Liver (tissue), 9 donors: ENCODE data around the gene CCT7. TPM values are rescaled to one million over a fixed set of nuclear protein-coding genes. Genes with fewer than 3 reads are reported as not detected.

ENCODE experiments used
- DNase-seq: peaks from one replicate; pipeline ENCODE4 v3.0.0-alpha.2; 2017; ENCODE audit warnings: low spot score
- H3K27ac ChIP-seq, 2 donors: one replicate each; pipeline ENCODE4 v1.7.0; 2013; ENCODE audit warnings: inconsistent platforms in 2 of 2, low read length in 2 of 2, control low read depth in 1 of 2, low read depth in 1 of 2, mild to moderate bottlenecking in 1 of 2
- H3K27me3 ChIP-seq, 4 donors: one replicate each; pipeline versions ENCODE4 v1.6.1 to v1.7.0; 2013; ENCODE audit warnings: low read length in 3 of 4, inconsistent platforms in 1 of 4, mild to moderate bottlenecking in 1 of 4, moderate library complexity in 1 of 4; ENCODE audit not compliant: control insufficient read depth in 4 of 4, insufficient read depth in 4 of 4
- H3K36me3 ChIP-seq, 4 donors: one replicate each; pipeline versions ENCODE4 v1.6.1 to v1.7.0; 2013; ENCODE audit warnings: low read length in 3 of 4, mild to moderate bottlenecking in 3 of 4, low read depth in 1 of 4, moderate library complexity in 1 of 4; ENCODE audit not compliant: control insufficient read depth in 4 of 4, insufficient read depth in 3 of 4
- H3K4me1 ChIP-seq, 4 donors: one replicate each; pipeline versions ENCODE4 v1.6.1 to v1.7.0; 2013; ENCODE audit warnings: low read length in 3 of 4, mild to moderate bottlenecking in 3 of 4, moderate library complexity in 1 of 4; ENCODE audit not compliant: control insufficient read depth in 4 of 4, insufficient read depth in 4 of 4
- H3K4me3 ChIP-seq, 3 donors: one replicate each; pipeline versions ENCODE4 v1.6.1 to v1.7.0; 2013; ENCODE audit warnings: low read length in 3 of 3, control low read depth in 1 of 3, low read depth in 1 of 3, mild to moderate bottlenecking in 1 of 3
- H3K9ac ChIP-seq, 2 donors: one replicate each; pipeline ENCODE4 v1.7.0; 2013; ENCODE audit warnings: low read length in 2 of 2, mild to moderate bottlenecking in 2 of 2, moderate library complexity in 2 of 2, control low read depth in 1 of 2, low read depth in 1 of 2
- H3K9me3 ChIP-seq, 4 donors: one replicate each; pipeline versions ENCODE4 v1.6.1 to v1.7.0; 2013; ENCODE audit warnings: low read length in 3 of 4; ENCODE audit not compliant: control insufficient read depth in 4 of 4
- CTCF ChIP-seq: fragments of 150-350 bp; IDR thresholded peaks from 2 replicates; pipeline ENCODE4 v1.5.1; 2017; ENCODE audit warnings: improper control_type of control experiment, low read depth, low read length; ENCODE audit not compliant: missing input control
- EGR1 ChIP-seq, 2 donors: IDR thresholded peaks; 2 replicates each; pipeline ENCODE4 v1.6.1; 2016 to 2018; ENCODE audit warnings: antibody characterized with exemption in 2 of 2, low read depth in 2 of 2
- FOXA1 ChIP-seq: IDR thresholded peaks from 2 replicates; pipeline ENCODE4 v1.6.1; 2016; ENCODE audit warnings: antibody characterized with exemption
- FOXA2 ChIP-seq: IDR thresholded peaks from 2 replicates; pipeline ENCODE4 v1.6.1; 2016; ENCODE audit warnings: antibody characterized with exemption
- GABPA ChIP-seq, 2 donors: IDR thresholded peaks in 1 of 2; conservative IDR thresholded peaks in 1 of 2; 2 replicates each; pipeline ENCODE4 v1.6.1; 2016; ENCODE audit warnings: antibody characterized with exemption in 2 of 2, mild to moderate bottlenecking in 1 of 2, moderate library complexity in 1 of 2
- HNF4A ChIP-seq, 2 donors: conservative IDR thresholded peaks; 2 replicates each; pipeline ENCODE4 v1.6.1; 2016; ENCODE audit warnings: antibody characterized with exemption in 2 of 2, mild to moderate bottlenecking in 2 of 2
- HNF4G ChIP-seq: IDR thresholded peaks from 2 replicates; pipeline ENCODE4 v1.6.1; 2016; ENCODE audit warnings: antibody characterized with exemption
- JUND ChIP-seq, 2 donors: IDR thresholded peaks; 2 replicates each; pipeline ENCODE4 v1.6.1; 2016; ENCODE audit warnings: antibody characterized with exemption in 2 of 2
- MAX ChIP-seq: IDR thresholded peaks from 2 replicates; pipeline ENCODE4 v1.6.1; 2016; ENCODE audit warnings: antibody characterized with exemption
- RAD21 ChIP-seq, 2 donors: IDR thresholded peaks; 2 replicates each; pipeline ENCODE4 v1.6.1; 2016; ENCODE audit warnings: antibody characterized with exemption in 2 of 2, mild to moderate bottlenecking in 2 of 2
- REST ChIP-seq: IDR thresholded peaks from 2 replicates; pipeline ENCODE4 v1.6.1; 2016; ENCODE audit warnings: antibody characterized with exemption, mild to moderate bottlenecking
- RXRA ChIP-seq, 2 donors: IDR thresholded peaks; 2 replicates each; pipeline ENCODE4 v1.6.1; 2017 to 2018; ENCODE audit warnings: antibody characterized with exemption in 2 of 2, mild to moderate bottlenecking in 1 of 2
- SP1 ChIP-seq: IDR thresholded peaks from 2 replicates; pipeline ENCODE4 v1.6.1; 2018; ENCODE audit warnings: antibody characterized with exemption, mild to moderate bottlenecking
- TAF1 ChIP-seq: conservative IDR thresholded peaks from 2 replicates; pipeline ENCODE4 v1.6.1; 2016; ENCODE audit warnings: antibody characterized with exemption, mild to moderate bottlenecking
- YY1 ChIP-seq: IDR thresholded peaks from 2 replicates; pipeline ENCODE4 v1.6.1; 2016; ENCODE audit warnings: antibody characterized with exemption, mild to moderate bottlenecking
- ZBTB33 ChIP-seq: IDR thresholded peaks from 2 replicates; pipeline ENCODE4 v1.6.1; 2016; ENCODE audit warnings: antibody characterized with exemption
- WGBS: extraction: QIAGEN DNeasy Blood & Tissue Kit; methylation state at CpG from one replicate; pipeline ENCODE4 v1.1.7; 2013; 5-methylcytosine and 5-hydroxymethylcytosine counted together
- polyA plus RNA-seq, 2 donors: library from polyadenylated mRNA; stranded (reverse) in 1 of 2; unstranded in 1 of 2; fragments of 200-250 nt in 1 of 2; fragments of >200 nt in 1 of 2; fragmentation: Nextera tagmentation in 1 of 2; extraction: Ambion mirVana in 1 of 2; gene quantifications; one replicate each; pipeline versions ENCODE4 v1.2.1 to v1.2.3, GENCODE V29; 2013 to 2015
- total RNA-seq, 2 donors: library from RNA; depleted of rRNA; stranded (reverse); fragments of >200 nt; gene quantifications; one replicate each; pipeline ENCODE4 v1.2.3, GENCODE V29; 2014
- donor health status: healthy.
- donor health status: healthy.
- donor health status: healthy.
- donor health status: healthy.
- donor health status: healthy.

Gene CCT7
- total and polyA plus RNA-seq, 4 donors: 83.7 to 115 (median 101) TPM

GRCh38 chr2:73227086-73227485 is 7.0 kb upstream of the CCT7 start (continued):
- no peak for TF ChIP-seq REST
- no peak for TF ChIP-seq HNF4A (conservative IDR thresholded peaks at IDR 0.05)
- no peak for TF ChIP-seq HNF4G
- no peak for TF ChIP-seq EGR1 (IDR thresholded peaks at IDR 0.05; ENCODE audit: low read depth in 2 of 2)
- no peak for TF ChIP-seq TAF1
- TF ChIP-seq RXRA (IDR thresholded peaks at IDR 0.05): no peak
- no peak for TF ChIP-seq JUND (IDR thresholded peaks at IDR 0.05)

- no peak overlapping the region for H3K9ac ChIP-seq
- no peak overlapping the region for H3K27ac ChIP-seq
- peaks cover 3 to 42% (median 19%) of the 10 kb centered on the region in 4 donors for H3K36me3 ChIP-seq
- H3K9me3 ChIP-seq: no peaks in the 10 kb centered on the region
- H3K4me3 ChIP-seq: no peak overlapping the region
- no peak for TF ChIP-seq CTCF
- TF ChIP-seq FOXA2: no peak
- no peak for TF ChIP-seq HNF4A (conservative IDR thresholded peaks at IDR 0.05)
- no peak for TF ChIP-seq MAX
- no peak for TF ChIP-seq RAD21 (IDR thresholded peaks at IDR 0.05)
- TF ChIP-seq ZBTB33: no peak
- TF ChIP-seq GABPA (IDR thresholded peaks at IDR 0.05 in 1 of 2, conservative IDR thresholded peaks at IDR 0.05 in 1 of 2): no peak
- TF ChIP-seq RXRA (IDR thresholded peaks at IDR 0.05): no peak
- no peak for TF ChIP-seq HNF4G
- no peak for TF ChIP-seq SP1
- no peak for TF ChIP-seq EGR1 (IDR thresholded peaks at IDR 0.05; ENCODE audit: low read depth in 2 of 2)
- TF ChIP-seq FOXA1: no peak
- TF ChIP-seq YY1: no peak
- TF ChIP-seq REST: no peak
- H3K4me1 ChIP-seq: peaks cover 0 to 9% (median 8%) of the 10 kb centered on the region in 4 donors
- DNase-seq: no peak
- H3K27me3 ChIP-seq: no peaks in the 10 kb centered on the region
- 89% methylated on average over 14 of the region's 14 CpGs for WGBS
These were observed 5.5 kb upstream of the CCT7 start for GRCh38 chr2:73228631-73229030.
